ENCODE measurements around the gene ZNF579. TPM values are rescaled to one million over a fixed set of nuclear protein-coding genes. Genes with fewer than 3 reads are reported as not detected.
"Not testable (repeated sequence)": the region's sequence is repeated elsewhere in the genome, so short reads cannot be mapped to it uniquely, and the experiment has no call there.

ZNF579 gene
- polyA plus RNA-seq, 1 donor from 2014 or later, result 7.4 TPM

DNA sequence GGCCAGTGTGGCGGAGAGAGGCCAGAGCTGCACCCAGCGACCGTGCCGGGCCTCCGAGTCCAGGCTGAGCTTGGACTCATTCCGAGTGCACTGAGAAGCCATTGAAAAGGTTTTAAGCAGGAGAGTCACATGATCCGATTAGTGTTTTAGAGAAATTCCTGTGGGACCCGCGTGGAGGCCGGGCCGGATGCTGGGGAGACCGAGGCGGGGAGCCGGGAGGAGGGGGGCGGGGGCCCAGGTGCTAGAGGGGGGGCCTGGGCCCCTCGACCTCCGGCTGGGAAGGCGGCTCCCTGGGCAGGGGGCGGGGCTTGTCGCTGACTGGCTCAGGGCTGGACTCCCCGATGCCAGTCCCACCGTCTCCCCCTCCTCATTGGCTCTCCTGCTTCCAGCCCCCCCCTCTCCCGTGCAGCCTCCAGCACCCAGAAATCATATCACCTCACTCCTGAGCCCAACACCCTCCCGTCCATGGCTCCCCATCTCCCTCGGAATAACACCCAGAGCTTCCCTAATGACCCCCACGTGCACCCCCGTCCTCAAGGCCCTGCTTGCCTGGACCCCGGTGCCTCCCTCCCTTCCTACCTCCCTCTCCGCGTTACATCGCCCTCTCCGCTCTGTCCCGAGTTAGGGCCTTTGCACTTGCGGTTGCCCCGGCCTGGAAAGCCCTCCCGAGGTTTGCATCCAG lies 5.2 kb upstream of the ZNF579 start:
- peak overlapping the region; percentile 38 for H3K4me2 ChIP-seq (ENCODE audit: low read length)
- no peaks in the 10 kb centered on the region for H4K20me1 ChIP-seq (ENCODE audit: insufficient read depth)
- H3K4me3 ChIP-seq (ENCODE audit: low read length), result peak overlapping the region; percentile 54
- H3K9ac ChIP-seq (ENCODE audit: low read length), result peak overlapping the region; percentile 64
- no peaks in the 10 kb centered on the region for H3K36me3 ChIP-seq (ENCODE audit: insufficient read depth, low read length)
- H3F3A ChIP-seq (ENCODE audit: insufficient read depth, low read length, poor library complexity, severe bottlenecking), result no peaks in the 10 kb centered on the region
- H3K9me3 ChIP-seq (ENCODE audit: low read length), result no peaks in the 10 kb centered on the region
- H2AFZ ChIP-seq (ENCODE audit: low read depth, low read length), result peak overlapping the region; percentile 46
- H3K27me3 ChIP-seq (ENCODE audit: insufficient read depth, low read depth, low read length), result no peaks in the 10 kb centered on the region
- H3K9me2 ChIP-seq (ENCODE audit: insufficient read depth, low read length), result no peaks in the 10 kb centered on the region
- peaks cover 7% of the 10 kb centered on the region for H3K79me2 ChIP-seq (replicated peaks; ENCODE audit: insufficient read depth, low read length)
- H3K27ac ChIP-seq (ENCODE audit: low read length), result peak overlapping the region; percentile 76
- TF ChIP-seq MXI1 (conservative IDR thresholded peaks at IDR 0.05; ENCODE audit: poor library complexity, severe bottlenecking) (peak; percentile 6), POLR2AphosphoS5 (IDR thresholded peaks at IDR 0.05) (no peak), SMC3 (conservative IDR thresholded peaks at IDR 0.05; ENCODE audit: poor library complexity) (no peak)

DNA sequence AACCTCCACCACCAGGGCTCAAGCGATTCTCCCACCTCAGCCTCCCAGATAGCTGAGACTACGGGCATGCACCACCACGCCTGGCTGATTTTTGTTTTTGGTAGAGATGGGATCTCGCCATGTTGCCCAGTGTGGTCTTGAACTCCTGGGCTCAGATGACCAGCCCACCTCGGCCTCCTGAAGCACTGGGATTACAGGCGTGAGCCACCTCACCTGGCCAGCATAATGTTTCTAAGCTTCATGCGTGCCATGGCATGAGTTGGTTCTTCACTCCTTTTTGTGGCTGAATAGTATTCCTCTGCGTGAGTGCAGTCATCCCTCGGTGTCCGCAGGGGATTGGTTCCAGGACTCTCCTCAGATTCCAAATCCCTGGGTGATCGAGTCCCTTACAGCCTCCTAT lies 4.2 kb upstream of the ZNF579 start:
- Histone ChIP-seq H3K9me2 (ENCODE audit: insufficient read depth, low read length) (no peaks in the 10 kb centered on the region), H3K9ac (ENCODE audit: low read length) (no peak overlapping the region), H3K27me3 (ENCODE audit: insufficient read depth, low read depth, low read length) (no peaks in the 10 kb centered on the region), H2AFZ (ENCODE audit: low read depth, low read length) (no peak overlapping the region), H3F3A (ENCODE audit: insufficient read depth, low read length, poor library complexity, severe bottlenecking) (no peaks in the 10 kb centered on the region), H3K79me2 (replicated peaks; ENCODE audit: insufficient read depth, low read length) (peaks cover 15% of the 10 kb centered on the region), H3K9me3 (ENCODE audit: low read length) (no peaks in the 10 kb centered on the region), H3K36me3 (ENCODE audit: insufficient read depth, low read length) (no peaks in the 10 kb centered on the region), H3K4me2 (ENCODE audit: low read length) (no peak overlapping the region), H3K4me3 (ENCODE audit: low read length) (no peak overlapping the region), H3K27ac (ENCODE audit: low read length) (peak overlapping the region; percentile 76), H4K20me1 (ENCODE audit: insufficient read depth) (no peaks in the 10 kb centered on the region)
- TF ChIP-seq EP300 (conservative IDR thresholded peaks at IDR 0.05; ENCODE audit: poor library complexity, severe bottlenecking) (no peak), TAF1 (IDR thresholded peaks at IDR 0.05; ENCODE audit: low read depth) (no peak), EZH2 (IDR thresholded peaks at IDR 0.05; ENCODE audit: borderline replicate concordance, insufficient read depth, low read length, poor library complexity, severe bottlenecking) (no peak), RAD21 (conservative IDR thresholded peaks at IDR 0.05) (no peak), SMC3 (conservative IDR thresholded peaks at IDR 0.05; ENCODE audit: poor library complexity) (no peak)
- TF ChIP-seq, protein P1, sequence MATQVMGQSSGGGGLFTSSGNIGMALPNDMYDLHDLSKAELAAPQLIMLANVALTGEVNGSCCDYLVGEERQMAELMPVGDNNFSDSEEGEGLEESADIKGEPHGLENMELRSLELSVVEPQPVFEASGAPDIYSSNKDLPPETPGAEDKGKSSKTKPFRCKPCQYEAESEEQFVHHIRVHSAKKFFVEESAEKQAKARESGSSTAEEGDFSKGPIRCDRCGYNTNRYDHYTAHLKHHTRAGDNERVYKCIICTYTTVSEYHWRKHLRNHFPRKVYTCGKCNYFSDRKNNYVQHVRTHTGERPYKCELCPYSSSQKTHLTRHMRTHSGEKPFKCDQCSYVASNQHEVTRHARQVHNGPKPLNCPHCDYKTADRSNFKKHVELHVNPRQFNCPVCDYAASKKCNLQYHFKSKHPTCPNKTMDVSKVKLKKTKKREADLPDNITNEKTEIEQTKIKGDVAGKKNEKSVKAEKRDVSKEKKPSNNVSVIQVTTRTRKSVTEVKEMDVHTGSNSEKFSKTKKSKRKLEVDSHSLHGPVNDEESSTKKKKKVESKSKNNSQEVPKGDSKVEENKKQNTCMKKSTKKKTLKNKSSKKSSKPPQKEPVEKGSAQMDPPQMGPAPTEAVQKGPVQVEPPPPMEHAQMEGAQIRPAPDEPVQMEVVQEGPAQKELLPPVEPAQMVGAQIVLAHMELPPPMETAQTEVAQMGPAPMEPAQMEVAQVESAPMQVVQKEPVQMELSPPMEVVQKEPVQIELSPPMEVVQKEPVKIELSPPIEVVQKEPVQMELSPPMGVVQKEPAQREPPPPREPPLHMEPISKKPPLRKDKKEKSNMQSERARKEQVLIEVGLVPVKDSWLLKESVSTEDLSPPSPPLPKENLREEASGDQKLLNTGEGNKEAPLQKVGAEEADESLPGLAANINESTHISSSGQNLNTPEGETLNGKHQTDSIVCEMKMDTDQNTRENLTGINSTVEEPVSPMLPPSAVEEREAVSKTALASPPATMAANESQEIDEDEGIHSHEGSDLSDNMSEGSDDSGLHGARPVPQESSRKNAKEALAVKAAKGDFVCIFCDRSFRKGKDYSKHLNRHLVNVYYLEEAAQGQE (IDR thresholded peaks at IDR 0.05; ENCODE audit: borderline replicate concordance), result no peak
- TF ChIP-seq, protein P2, sequence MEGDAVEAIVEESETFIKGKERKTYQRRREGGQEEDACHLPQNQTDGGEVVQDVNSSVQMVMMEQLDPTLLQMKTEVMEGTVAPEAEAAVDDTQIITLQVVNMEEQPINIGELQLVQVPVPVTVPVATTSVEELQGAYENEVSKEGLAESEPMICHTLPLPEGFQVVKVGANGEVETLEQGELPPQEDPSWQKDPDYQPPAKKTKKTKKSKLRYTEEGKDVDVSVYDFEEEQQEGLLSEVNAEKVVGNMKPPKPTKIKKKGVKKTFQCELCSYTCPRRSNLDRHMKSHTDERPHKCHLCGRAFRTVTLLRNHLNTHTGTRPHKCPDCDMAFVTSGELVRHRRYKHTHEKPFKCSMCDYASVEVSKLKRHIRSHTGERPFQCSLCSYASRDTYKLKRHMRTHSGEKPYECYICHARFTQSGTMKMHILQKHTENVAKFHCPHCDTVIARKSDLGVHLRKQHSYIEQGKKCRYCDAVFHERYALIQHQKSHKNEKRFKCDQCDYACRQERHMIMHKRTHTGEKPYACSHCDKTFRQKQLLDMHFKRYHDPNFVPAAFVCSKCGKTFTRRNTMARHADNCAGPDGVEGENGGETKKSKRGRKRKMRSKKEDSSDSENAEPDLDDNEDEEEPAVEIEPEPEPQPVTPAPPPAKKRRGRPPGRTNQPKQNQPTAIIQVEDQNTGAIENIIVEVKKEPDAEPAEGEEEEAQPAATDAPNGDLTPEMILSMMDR (IDR thresholded peaks at IDR 0.05; ENCODE audit: poor library complexity, severe bottlenecking), result no peak

DNA sequence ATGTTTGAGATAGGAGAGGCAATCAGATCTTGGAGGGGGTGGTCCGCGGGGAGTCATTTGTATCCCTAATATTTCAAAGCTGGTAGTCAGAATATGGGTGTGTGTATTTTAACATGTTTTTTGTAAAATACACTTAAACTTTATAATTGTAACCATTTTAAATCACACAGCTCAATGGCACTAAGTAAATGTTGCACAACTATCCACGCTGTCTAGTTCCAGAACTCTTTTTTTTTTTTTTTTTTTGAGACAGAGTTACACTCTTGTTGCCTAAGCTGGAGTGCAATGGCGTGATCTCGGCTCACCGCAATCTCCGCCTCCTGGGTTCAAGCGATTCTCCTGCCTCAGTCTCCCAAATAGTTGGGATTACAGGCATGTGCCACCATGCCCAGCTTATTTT lies 3.2 kb upstream of the ZNF579 start:
- H3K36me3 ChIP-seq (ENCODE audit: insufficient read depth, low read length); H3K9me2 ChIP-seq (ENCODE audit: insufficient read depth, low read length); H4K20me1 ChIP-seq (ENCODE audit: insufficient read depth); H2AFZ ChIP-seq (ENCODE audit: low read depth, low read length); H3K9ac ChIP-seq (ENCODE audit: low read length); H3F3A ChIP-seq (ENCODE audit: insufficient read depth, low read length, poor library complexity, severe bottlenecking); H3K27ac ChIP-seq (ENCODE audit: low read length); H3K4me3 ChIP-seq (ENCODE audit: low read length); H3K9me3 ChIP-seq (ENCODE audit: low read length); H3K27me3 ChIP-seq (ENCODE audit: insufficient read depth, low read depth, low read length); H3K4me2 ChIP-seq (ENCODE audit: low read length): not testable (repeated sequence)
- H3K79me2 ChIP-seq (replicated peaks; ENCODE audit: insufficient read depth, low read length), result peaks cover 21% of the 10 kb centered on the region

DNA sequence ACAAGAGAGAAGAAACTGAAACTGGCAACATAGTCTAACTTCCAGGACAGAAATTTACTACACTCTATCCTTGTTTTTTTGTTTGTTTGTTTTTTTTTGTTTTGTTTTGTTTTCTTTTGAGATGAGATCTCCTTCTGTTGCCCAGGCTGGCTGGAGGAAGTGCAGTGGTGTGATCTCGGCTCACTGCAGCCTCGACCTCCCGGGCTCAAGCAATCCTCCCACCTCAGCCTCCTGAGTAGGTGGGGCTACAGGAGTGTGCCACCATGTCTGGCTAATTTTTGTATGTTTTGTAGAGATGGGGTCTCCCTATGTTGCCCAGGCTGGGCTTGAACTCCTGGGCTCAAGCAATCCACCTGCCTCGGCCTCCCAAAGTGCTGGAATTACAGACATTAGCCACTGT lies 1.6 kb upstream of the ZNF579 start:
- not testable (repeated sequence) for H3K36me3 ChIP-seq (ENCODE audit: insufficient read depth, low read length); H2AFZ ChIP-seq (ENCODE audit: low read depth, low read length); H3K4me3 ChIP-seq (ENCODE audit: low read length); H3F3A ChIP-seq (ENCODE audit: insufficient read depth, low read length, poor library complexity, severe bottlenecking); H3K9me3 ChIP-seq (ENCODE audit: low read length); H3K9ac ChIP-seq (ENCODE audit: low read length); H3K4me2 ChIP-seq (ENCODE audit: low read length); H3K9me2 ChIP-seq (ENCODE audit: insufficient read depth, low read length); H3K27ac ChIP-seq (ENCODE audit: low read length); H4K20me1 ChIP-seq (ENCODE audit: insufficient read depth); H3K27me3 ChIP-seq (ENCODE audit: insufficient read depth, low read depth, low read length)
- peaks cover 21% of the 10 kb centered on the region for H3K79me2 ChIP-seq (replicated peaks; ENCODE audit: insufficient read depth, low read length)

Data from neural cell (in vitro differentiated cells).